Activated T-cell treated with anti-CD3 and anti-CD28 coated beads, Interleukin-2, amount 50 U/mL, for 72 hours (primary cell): ENCODE results near the gene EFCAB13. TPM values are rescaled to one million over a fixed set of nuclear protein-coding genes. Genes with fewer than 3 reads are reported as not detected.
"Not testable (repeated sequence)": the region's sequence is repeated elsewhere in the genome, so short reads cannot be mapped to it uniquely, and the experiment has no call there.

Source experiments
- ATAC-seq, 2 donors: fragments of 150-1000 bp; cut with Tn5 transposase; replicated peaks in 1 of 2; 2 replicates each; pipeline ENCODE4 v1.10.0; 2021; ENCODE audit warnings: moderate library complexity in 2 of 2, mild to moderate bottlenecking in 1 of 2
- DNase-seq, 2 donors: peaks; one replicate each; pipeline ENCODE4 v3.0.0; 2021 to 2022; ENCODE audit warnings: mixed read lengths in 1 of 2
- H3K27ac Mint-ChIP-seq: one replicate; pipeline ENCODE4 v1.8.0; 2022; ENCODE audit warnings: mild to moderate bottlenecking, moderate library complexity, mixed read lengths
- H3K27me3 Mint-ChIP-seq: one replicate; pipeline ENCODE4 v1.8.0; 2022; ENCODE audit warnings: low read depth, mixed read lengths
- H3K36me3 Mint-ChIP-seq, 2 donors: one replicate each; pipeline ENCODE4 v1.8.0; 2022; ENCODE audit warnings: mixed read lengths in 2 of 2, mild to moderate bottlenecking in 1 of 2; ENCODE audit not compliant: insufficient read depth in 2 of 2
- H3K4me1 Mint-ChIP-seq: one replicate; pipeline ENCODE4 v1.8.0; 2022; ENCODE audit warnings: low read depth, mixed read lengths
- H3K4me3 Mint-ChIP-seq, 2 donors: one replicate each; pipeline ENCODE4 v1.8.0; 2022; ENCODE audit warnings: mild to moderate bottlenecking in 2 of 2, mixed read lengths in 2 of 2, moderate library complexity in 2 of 2
- H3K9me3 Mint-ChIP-seq, 2 donors: one replicate each; pipeline ENCODE4 v1.8.0; 2022; ENCODE audit warnings: mixed read lengths in 2 of 2
- total RNA-seq, 2 donors: library from RNA; stranded (reverse); gene quantifications; one replicate each; pipeline ENCODE4 v1.2.3, GENCODE V29; 2022

The EFCAB13 gene
- total RNA-seq, 2 donors from 2014 or later = 5.9 to 9.0 TPM

- not testable (repeated sequence) for H3K4me1 Mint-ChIP-seq, H3K9me3 Mint-ChIP-seq
Observed at GRCh38 chr17:47425233-47425632, 101.5 kb downstream of the EFCAB13 start.

GRCh38 chr17:47425887-47426635 is 102.3 kb downstream of the EFCAB13 start:
- Mint-ChIP-seq H3K27me3 (peaks cover 13% of the 10 kb centered on the region), H3K4me3 (peak overlapping the region in 1 of 2 donors; percentile 36), H3K36me3 (peaks cover 4 to 12% of the 10 kb centered on the region in 2 donors)
- H3K27ac Mint-ChIP-seq, DNase-seq, ATAC-seq, H3K9me3 Mint-ChIP-seq, H3K4me1 Mint-ChIP-seq: not testable (repeated sequence)

More at GRCh38 chr17:47425233-47425632, 101.5 kb downstream of the EFCAB13 start:
- H3K27ac Mint-ChIP-seq, DNase-seq: not testable (repeated sequence)
- ATAC-seq = peak; percentile 53 to 70
- Mint-ChIP-seq H3K4me3 (peak overlapping the region; percentile 15 to 36), H3K27me3 (peaks cover 13% of the 10 kb centered on the region), H3K36me3 (peaks cover 4 to 12% of the 10 kb centered on the region in 2 donors)

GRCh38 chr17:47427985-47428384 is 104.2 kb downstream of the EFCAB13 start:
- peaks cover 4 to 12% of the 10 kb centered on the region in 2 donors for H3K36me3 Mint-ChIP-seq
- DNase-seq (no peak), ATAC-seq (no peak)
- no peak overlapping the region for H3K4me3 Mint-ChIP-seq
- no peak overlapping the region for H3K27ac Mint-ChIP-seq
- peaks cover 8% of the 10 kb centered on the region for H3K27me3 Mint-ChIP-seq
- peaks cover 0 to 1% of the 10 kb centered on the region in 2 donors for H3K9me3 Mint-ChIP-seq
- H3K4me1 Mint-ChIP-seq = peaks cover 5% of the 10 kb centered on the region

- not testable (repeated sequence) for H3K9me3 Mint-ChIP-seq, H3K27ac Mint-ChIP-seq, H3K36me3 Mint-ChIP-seq, H3K4me3 Mint-ChIP-seq, H3K27me3 Mint-ChIP-seq, DNase-seq, ATAC-seq, H3K4me1 Mint-ChIP-seq
Observed at GRCh38 chr17:47432240-47432639, 108.5 kb downstream of the EFCAB13 start.

GRCh38 chr17:47465165-47465564 is 141.4 kb downstream of the EFCAB13 start:
- DNase-seq (no peak), ATAC-seq (peak in 1 of 2 donors; percentile 31)
- Mint-ChIP-seq H3K36me3 (peaks cover 0 to 1% of the 10 kb centered on the region in 2 donors), H3K4me3 (no peak overlapping the region), H3K9me3 (no peaks in the 10 kb centered on the region), H3K27me3 (no peaks in the 10 kb centered on the region), H3K4me1 (peaks cover 6% of the 10 kb centered on the region), H3K27ac (no peak overlapping the region)

- not testable (repeated sequence) for DNase-seq, ATAC-seq, H3K9me3 Mint-ChIP-seq, H3K27me3 Mint-ChIP-seq, H3K4me1 Mint-ChIP-seq, H3K36me3 Mint-ChIP-seq, H3K4me3 Mint-ChIP-seq, H3K27ac Mint-ChIP-seq
Observed at GRCh38 chr17:47466976-47467375, 143.2 kb downstream of the EFCAB13 start.

- Mint-ChIP-seq H3K27ac (no peak overlapping the region), H3K27me3 (no peaks in the 10 kb centered on the region), H3K4me1 (no peaks in the 10 kb centered on the region), H3K4me3 (no peak overlapping the region), H3K9me3 (no peaks in the 10 kb centered on the region), H3K36me3 (peaks cover 0 to 7% of the 10 kb centered on the region in 2 donors)
- ATAC-seq (no peak), DNase-seq (no peak)
Observed at GRCh38 chr17:47470836-47471235, 147.1 kb downstream of the EFCAB13 start.

- H3K27ac Mint-ChIP-seq, H3K9me3 Mint-ChIP-seq, H3K36me3 Mint-ChIP-seq, H3K4me1 Mint-ChIP-seq, ATAC-seq, H3K4me3 Mint-ChIP-seq, H3K27me3 Mint-ChIP-seq, DNase-seq: not testable (repeated sequence)
Observed at GRCh38 chr17:47472073-47472472, 148.3 kb downstream of the EFCAB13 start.

Other genes starting within 250 kb of the EFCAB13 start
- 100 to 1,000 TPM; 124 to 146 TPM for gene CDC27, start 134.7 kb upstream of the EFCAB13 start, total RNA-seq
- not detected for gene MYL4, start 114.6 kb upstream of the EFCAB13 start, total RNA-seq
- gene ITGB3, start 70.1 kb upstream of the EFCAB13 start, total RNA-seq = not detected
- gene NPEPPS, start 207.2 kb downstream of the EFCAB13 start, total RNA-seq = 100 to 1,000 TPM; 157 to 163 TPM